Epithelial cell of umbilical artery (primary cell): ENCODE results near the gene TIGD2. TPM values are rescaled to one million over a fixed set of nuclear protein-coding genes. Genes with fewer than 3 reads are reported as not detected.

Experiments
- total RNA-seq: library from RNA; depleted of rRNA; stranded (reverse); fragments of >200 nt; gene quantifications from 2 replicates; pipeline ENCODE4 v1.2.3, GENCODE V29; 2014

The TIGD2 gene
- 2.9 and 4.6 TPM in 2 replicates for total RNA-seq

GRCh38 chr4:89110986-89111832, at the start of gene TIGD2:
Gene TIGD2, plus strand, starts transcription at chr4:89111533. Its CDS starts 1,442 bp downstream, at chr4:89112975.

Other genes starting within 250 kb of the TIGD2 start
- gene FAM13A, start 54.3 kb upstream of the TIGD2 start, total RNA-seq, result 7.5 and 9.9 TPM in 2 replicates
- gene GPRIN3, start 196.3 kb downstream of the TIGD2 start, total RNA-seq, result 1.8 and 8.8 TPM in 2 replicates